Measurements from ENCODE around the gene NUDT12.

GRCh38 chr5:103542441-103542840 lies 20.1 kb downstream of the NUDT12 start:
- TF ChIP-seq CTCF (conservative IDR thresholded peaks at IDR 0.05; ENCODE audit: low read length) (no peak), EZH2phosphoT487 (IDR thresholded peaks at IDR 0.05; ENCODE audit: borderline replicate concordance) (no peak)
